GM12878 (cell line): ENCODE measurements around the gene GALNT18.

Source experiments
- BCL3 ChIP-seq: IDR thresholded peaks from 2 replicates; pipeline ENCODE4 v1.6.1; 2011; ENCODE audit warnings: borderline replicate concordance, low read depth, mild to moderate bottlenecking, moderate library complexity, low read length; ENCODE audit not compliant: insufficient read depth, poor library complexity, severe bottlenecking
- CEBPB ChIP-seq, 2 experiments: fragments of 150-350 bp in 1 of 2; IDR thresholded peaks; 2 replicates each; pipeline ENCODE4 v1.6.1; 2012 to 2014; ENCODE audit warnings: low read depth in 2 of 2, low read length in 2 of 2, borderline replicate concordance in 1 of 2, inconsistent platforms in 1 of 2
- CHD4 ChIP-seq: fragments of 200-600 bp; sonication (generic); IDR thresholded peaks from 2 replicates; pipeline ENCODE4 v1.6.1; 2016; ENCODE audit warnings: mild to moderate bottlenecking
- CTCF ChIP-seq, 3 experiments: IDR thresholded peaks in 2 of 3; conservative IDR thresholded peaks in 1 of 3; 2 replicates each; pipeline ENCODE4 v1.5.1; 2011; ENCODE audit warnings: low read depth in 3 of 3, low read length in 3 of 3, mild to moderate bottlenecking in 3 of 3, control low read depth in 2 of 3, moderate library complexity in 2 of 3, inconsistent platforms in 1 of 3, mixed read lengths in 1 of 3; ENCODE audit not compliant: control insufficient read depth in 2 of 3, insufficient read depth in 1 of 3; ENCODE audit errors: extremely low read depth in 1 of 3
- ELK1 ChIP-seq: IDR thresholded peaks from 2 replicates; pipeline ENCODE4 v1.6.1; 2012; ENCODE audit warnings: low read depth, low read length, improper control_type of control experiment
- EZH2 ChIP-seq: IDR thresholded peaks from 2 replicates; pipeline ENCODE4 v1.6.1; 2012; ENCODE audit warnings: low read depth, mild to moderate bottlenecking, control low read depth, inconsistent platforms, low read length, borderline replicate concordance; ENCODE audit not compliant: control insufficient read depth
- FOXM1 ChIP-seq: IDR thresholded peaks from 2 replicates; pipeline ENCODE4 v1.6.1; 2012; ENCODE audit warnings: low read depth, mild to moderate bottlenecking, inconsistent platforms, low read length, moderate library complexity
- POLR2A ChIP-seq: IDR thresholded peaks from 2 replicates; pipeline ENCODE4 v1.6.1; 2011; ENCODE audit warnings: low read depth, mild to moderate bottlenecking, low read length
- POLR2AphosphoS2 ChIP-seq: IDR thresholded peaks from 2 replicates; pipeline ENCODE4 v1.6.1; 2011; ENCODE audit warnings: low read depth, mild to moderate bottlenecking, low read length, improper control_type of control experiment, moderate library complexity
- PRDM15 ChIP-seq: fragments of 450-650 bp; formaldehyde crosslinking; IDR thresholded peaks from 2 replicates; pipeline ENCODE4 v1.4.0; 2020; ENCODE audit warnings: mild to moderate bottlenecking, moderate library complexity
- RFX5 ChIP-seq: IDR thresholded peaks from 2 replicates; pipeline ENCODE4 v1.6.1; 2011; ENCODE audit warnings: low read depth, low read length, improper control_type of control experiment
- TF ChIP-seq, protein P1 (sequence below): IDR thresholded peaks from 2 replicates; pipeline ENCODE4 v1.6.1; 2011; ENCODE audit warnings: low read depth, low read length, improper control_type of control experiment, borderline replicate concordance

DNA sequence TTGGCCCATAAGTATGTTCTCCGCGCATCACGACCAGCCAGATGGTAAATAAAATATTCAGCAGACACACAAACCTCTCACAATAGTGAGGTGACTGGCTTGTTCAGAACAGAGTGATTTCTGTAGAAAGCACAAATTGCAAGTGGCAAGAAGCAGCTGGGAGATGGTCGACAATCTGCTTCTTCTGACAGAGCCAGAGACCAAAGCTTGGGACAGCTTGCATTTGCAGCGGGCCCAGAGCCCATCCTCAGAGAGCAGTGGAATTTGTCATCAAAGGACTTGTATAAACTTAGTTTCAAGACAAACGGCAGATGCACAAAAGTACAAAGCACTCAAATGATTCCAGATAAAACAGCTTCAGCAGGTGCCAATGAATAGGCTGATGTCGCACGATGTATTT is 7.6 kb upstream of the GALNT18 start:
- TF ChIP-seq PRDM15 (CRISPR knock-in tag) (no peak), POLR2AphosphoS2 (no peak), CEBPB (IDR thresholded peaks at IDR 0.05; ENCODE audit: borderline replicate concordance in 1 of 2, low read depth in 2 of 2, low read length in 2 of 2) (no peak), CTCF (IDR thresholded peaks at IDR 0.05 in 2 of 3, conservative IDR thresholded peaks at IDR 0.05 in 1 of 3; ENCODE audit: control insufficient read depth in 2 of 3, extremely low read depth in 1 of 3, insufficient read depth in 1 of 3, low read depth in 3 of 3, low read length in 3 of 3) (no peak), EZH2 (no peak), CHD4 (no peak), FOXM1 (no peak), ELK1 (no peak), BCL3 (no peak), RFX5 (no peak), POLR2A (no peak)
- TF ChIP-seq, protein P1, sequence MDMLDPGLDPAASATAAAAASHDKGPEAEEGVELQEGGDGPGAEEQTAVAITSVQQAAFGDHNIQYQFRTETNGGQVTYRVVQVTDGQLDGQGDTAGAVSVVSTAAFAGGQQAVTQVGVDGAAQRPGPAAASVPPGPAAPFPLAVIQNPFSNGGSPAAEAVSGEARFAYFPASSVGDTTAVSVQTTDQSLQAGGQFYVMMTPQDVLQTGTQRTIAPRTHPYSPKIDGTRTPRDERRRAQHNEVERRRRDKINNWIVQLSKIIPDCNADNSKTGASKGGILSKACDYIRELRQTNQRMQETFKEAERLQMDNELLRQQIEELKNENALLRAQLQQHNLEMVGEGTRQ = no peak
